SW480 (cell line): Measurements from ENCODE around the gene DCTN4.
"Not testable (repeated sequence)": the region's sequence is repeated elsewhere in the genome, so short reads cannot be mapped to it uniquely, and the experiment has no call there.

ENCODE experiments used
- DNase-seq: peaks from one replicate; pipeline ENCODE4 v3.0.0-alpha.2; 2016; ENCODE audit warnings: low spot score

The DCTN4 gene

DNA sequence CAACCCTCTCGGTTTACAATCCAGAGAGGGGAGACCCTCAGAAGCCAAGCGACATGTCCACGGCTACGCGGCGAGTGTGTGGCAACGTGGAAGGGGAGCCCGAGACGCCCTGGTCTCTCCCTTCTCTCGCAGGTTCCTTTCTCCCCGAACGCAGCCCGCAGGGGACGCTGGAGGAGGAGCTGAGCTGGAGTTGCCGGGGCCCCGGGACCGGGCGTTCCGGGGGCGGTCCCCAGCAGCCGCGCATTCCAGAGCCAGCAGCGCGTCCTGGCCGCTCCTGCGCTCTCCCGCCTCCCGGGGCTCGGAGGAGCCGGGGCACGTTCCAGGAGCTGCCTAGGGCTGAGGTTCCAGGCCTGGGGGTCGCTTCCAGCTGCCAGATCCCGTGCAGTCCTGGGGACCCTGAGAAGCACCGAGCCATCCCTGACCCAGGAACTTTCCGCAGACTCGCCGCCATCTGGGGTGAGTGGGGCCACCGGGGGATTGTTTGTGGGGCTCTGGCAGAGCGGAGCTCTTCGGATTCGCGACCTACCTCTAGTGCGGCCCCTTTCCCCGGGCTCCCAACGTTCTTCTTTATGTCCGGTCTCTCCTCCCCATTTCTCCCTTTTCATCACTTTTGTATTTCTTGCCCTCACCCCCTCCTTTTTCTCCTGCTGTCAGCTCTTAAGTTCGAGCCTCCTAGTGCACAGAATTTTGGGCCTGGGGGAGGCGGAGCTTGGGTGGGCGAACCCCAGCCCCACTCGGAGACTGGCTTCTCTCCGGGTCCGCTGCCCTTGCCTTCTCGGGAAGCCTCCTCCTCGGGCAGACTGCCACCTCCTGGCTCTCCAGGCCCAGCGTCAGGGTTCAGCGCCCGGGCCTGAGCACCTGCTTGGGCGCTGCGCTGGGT lies 19.9 kb upstream of the DCTN4 start, which contains the start of gene SMIM3:
TSS of gene SMIM3 (plus strand) at position 241 of the 880 bp plus-strand sequence. CDS start 16,684 bp downstream, outside the sequence.
- peak; percentile 76 for DNase-seq

DNA sequence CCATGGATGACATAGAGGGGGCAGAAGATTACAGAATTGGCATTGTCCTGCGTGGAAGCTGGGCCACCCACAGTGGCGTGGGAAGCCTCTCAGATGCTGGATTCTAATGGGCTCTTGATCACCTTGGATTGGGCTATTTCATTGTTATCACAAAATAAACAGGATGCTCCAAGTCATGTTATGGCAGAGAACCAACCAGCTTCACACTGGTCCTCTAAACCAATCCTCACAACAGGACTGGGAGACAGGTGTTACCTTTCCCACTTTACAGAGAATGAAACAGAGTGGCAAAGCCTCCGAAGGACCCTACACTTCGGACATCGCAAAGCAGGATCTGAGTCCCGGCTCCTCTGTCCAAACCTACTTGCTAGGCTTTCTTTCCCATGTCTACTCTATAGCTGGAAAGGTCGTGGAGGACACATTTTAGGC lies 19.3 kb upstream of the DCTN4 start:
- DNase-seq, result peak; percentile 26

DNA sequence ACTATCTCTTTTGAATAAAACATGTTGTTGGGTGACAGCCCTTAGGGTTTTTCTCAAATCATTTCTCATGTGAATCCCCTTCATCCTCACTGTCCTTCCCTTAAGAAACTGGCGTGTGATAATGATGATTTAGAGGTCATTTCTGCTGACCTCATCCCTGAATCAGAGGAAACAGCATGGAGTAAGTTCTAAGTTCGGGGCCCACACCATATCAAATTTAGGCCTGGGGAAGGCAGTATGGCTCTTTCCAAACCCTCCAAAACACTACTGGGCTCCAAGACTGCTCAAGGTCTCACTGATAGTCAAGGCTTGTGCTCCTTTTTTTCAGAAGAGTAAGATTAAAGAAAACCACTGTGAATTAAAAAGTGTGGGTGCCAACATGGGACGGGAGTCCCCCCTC lies 18.9 kb upstream of the DCTN4 start:
- DNase-seq, result no peak

DNA sequence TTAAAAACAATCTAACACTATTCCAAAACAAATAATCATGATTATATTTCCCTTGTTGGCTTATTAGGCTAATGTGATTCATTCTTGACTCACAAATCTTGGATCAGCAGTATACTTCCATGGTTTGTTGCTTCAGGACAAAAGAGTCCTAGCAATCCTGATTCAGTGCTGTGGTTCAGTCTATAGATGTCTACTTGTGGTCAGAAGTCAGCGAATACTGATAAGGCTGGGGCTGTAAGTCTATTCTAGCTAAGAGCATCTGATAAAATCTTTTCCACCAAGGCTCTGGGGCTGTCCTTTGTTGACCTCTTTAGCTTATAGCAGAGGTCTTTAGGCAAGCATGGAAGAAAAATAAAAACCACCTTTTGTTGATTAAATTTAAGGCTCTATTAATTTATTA lies 15.3 kb upstream of the DCTN4 start:
- no peak for DNase-seq

DNA sequence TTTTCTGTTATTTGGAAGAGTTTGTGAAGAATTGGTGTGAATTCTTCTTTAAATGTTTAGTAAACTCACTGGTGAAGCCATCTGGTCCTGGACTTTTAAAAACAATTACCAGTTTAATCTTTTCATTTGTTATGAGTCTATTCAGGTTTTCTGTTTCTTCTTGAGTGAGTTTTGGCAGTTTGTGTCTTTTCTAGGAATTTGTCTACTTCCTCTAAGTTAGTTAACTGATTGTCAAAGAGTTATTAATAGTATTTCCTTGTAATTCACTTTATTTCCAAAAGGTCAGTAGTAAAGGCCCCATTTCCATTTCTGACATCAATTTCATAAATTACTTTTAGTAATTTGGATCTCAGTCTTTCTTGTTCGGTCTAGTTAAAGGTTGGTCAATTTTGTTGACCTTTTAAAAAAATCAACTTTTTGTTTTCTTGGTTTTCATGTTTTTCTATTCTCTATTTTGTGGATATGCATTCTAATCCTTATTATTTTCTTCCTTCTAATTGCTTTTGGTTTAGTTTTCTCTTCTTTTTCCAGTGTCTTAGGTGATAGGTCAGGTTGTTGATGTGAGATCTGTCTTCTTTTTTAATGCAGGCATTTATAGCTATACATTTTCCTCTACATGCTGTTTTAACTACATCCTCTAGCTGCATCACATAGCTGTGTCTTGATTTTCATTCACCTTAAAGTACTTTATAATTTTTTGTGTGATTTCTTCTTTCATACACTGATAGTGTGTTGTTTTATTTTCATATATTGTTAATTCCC lies 12.4 kb upstream of the DCTN4 start:
- no peak for DNase-seq

DNA sequence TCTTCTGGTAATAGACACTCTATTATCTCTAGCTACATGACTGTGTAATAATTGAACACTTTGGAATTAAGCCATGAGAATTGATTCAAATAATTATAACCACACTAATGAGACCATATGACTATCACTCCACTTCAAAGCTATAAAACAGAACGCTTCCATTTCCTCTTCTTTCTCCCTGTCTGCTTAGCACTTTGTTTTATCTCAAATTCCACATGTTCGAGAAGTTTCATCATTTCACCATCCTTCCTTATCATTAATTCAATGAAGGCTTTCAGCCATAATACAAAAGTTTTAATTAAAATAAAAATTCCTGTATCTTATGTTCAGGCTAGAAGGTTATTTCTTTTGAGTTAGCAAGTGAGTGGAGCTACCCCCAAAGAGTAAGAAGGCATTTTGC lies 7.4 kb upstream of the DCTN4 start:
- no peak for DNase-seq

DNA sequence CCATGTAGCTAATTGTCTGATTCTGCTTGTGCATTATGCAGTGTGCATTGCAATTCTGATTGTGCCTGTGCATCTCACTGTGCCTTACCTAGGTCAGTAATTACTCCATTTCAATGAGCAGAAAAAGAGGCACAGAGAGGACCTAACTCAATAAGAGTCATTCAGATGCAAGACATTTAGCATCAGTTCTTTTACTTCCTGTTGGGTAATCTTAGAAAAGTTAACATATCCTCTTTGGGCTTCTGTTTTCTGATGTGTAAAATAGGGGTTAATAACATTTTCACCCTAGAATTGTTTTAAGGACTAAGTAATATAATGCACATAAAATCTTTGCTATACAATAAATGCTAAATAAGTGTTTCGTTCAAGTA lies 7.0 kb upstream of the DCTN4 start:
- DNase-seq, result no peak

DNA sequence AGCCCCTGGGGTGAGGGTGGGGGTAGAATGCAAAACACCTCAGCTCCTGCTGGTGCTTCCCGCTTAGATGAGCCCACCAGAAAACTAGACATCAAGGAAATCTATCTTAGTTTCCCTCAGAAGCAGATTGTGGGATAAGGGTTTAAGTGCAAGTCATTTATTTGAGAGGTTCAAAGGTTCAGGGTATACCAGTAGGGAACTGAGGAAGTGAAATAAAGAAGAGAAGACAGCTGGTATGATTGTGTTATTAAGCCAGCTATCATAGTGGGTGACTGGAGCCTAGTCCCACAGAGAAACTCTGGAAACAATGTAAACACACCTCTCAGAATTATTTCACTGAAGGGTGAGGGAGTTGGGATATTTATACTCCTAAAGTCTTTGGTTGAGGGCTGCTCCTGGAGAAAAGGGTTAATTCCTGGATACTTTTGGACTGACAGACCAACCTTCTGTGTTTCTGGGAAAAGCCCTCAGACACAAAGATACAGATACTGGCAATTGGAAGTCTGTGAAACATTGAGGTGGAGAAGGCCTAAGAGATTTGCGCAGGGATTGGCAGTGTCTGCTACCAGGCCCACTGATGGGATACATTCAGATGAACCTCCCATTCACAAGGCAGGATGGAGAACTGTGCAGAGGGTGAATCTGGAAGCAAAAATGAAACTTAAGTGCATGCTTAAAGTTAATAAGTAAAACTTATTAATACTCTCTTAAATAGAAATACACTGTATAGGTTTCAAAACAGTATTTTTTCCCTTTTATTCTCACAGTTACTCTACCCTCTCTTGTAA lies 6.4 kb upstream of the DCTN4 start:
- DNase-seq, result no peak

DNA sequence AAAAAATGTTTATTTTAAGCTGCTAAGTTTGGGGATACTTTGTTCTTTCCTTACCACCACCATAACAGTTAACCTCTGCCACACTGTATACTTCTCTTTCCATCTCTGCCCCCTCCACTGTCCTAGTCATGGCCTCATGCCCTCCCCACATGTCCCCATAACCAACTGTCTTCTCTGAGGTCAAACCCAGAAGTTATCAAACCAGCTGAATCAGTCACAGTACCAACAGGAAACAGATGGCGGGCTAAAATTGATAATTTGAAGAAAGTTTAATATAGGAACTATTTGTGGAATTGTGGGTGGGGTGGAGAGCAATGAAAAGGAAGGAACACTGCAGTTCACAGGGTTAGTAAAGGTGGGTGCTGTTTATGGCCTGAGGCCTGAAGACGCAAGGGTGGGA lies 5.7 kb upstream of the DCTN4 start:
- DNase-seq, result no peak

DNA sequence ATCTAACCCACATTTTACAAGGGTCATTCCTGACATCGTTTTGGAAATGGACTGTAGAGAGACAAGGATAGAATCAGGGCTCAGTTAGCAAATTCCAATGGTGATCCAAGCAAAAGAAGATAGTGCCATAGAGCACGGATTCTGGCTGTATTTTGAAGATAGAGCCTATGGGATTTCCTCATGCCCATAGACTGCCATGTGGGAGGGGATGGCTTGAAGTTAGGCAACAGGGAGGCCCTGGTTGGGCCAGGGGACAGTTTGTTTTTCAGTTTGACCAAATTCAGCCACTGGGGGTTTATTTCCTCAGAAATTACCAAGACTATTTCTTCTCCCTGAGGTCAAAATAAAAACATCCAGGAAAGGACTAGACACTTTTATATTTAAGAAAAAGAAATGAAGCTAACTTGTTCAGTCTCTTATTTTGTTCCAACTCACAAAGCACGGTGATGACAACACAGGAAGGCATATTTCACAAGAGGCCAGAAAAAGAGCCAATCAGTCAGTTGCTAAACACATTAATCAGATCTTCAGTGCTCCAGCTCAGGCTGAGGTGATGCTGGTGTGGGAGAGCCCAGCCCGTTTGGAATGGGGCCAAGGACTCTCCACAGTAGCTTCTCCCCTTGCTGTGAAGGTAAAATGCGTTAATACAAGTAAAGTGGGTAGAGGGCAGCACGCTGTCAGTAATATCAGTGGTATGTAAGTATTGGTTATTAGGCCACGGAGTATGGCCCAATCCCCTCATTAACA lies 4.4 kb upstream of the DCTN4 start:
- DNase-seq, result peak; percentile 13

DNA sequence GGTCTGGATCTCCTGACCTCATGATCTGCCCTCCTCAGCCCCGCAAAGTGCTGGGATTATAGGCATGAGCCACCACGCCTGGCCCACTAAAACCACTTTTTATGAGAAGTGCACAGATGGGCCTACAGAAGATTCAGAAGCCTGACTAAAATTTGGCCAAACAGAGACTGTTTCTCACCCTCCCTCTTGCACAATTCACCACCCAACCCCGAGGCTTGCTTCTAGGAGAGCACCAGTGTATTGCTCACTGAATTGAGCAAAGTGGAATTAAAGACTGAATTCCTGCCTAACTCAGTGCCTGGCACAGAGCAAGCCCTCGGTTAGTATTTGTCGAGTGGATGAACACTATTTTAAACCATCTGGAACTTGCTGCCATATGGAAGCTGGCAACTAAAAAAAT lies 3.4 kb upstream of the DCTN4 start:
- DNase-seq, result no peak

DNA sequence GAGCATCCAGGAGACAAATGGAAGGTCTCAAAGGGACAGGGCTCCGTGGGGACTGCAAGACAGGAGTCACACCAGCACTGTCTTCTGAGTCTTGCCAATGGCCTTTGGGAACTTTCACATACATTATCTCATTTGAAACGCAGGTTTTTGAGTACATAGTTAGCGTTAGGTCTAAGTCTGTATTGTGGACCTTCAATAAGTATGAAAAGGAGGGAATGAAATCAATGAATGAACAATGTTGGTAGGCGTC lies 442 bp upstream of the DCTN4 start:
- DNase-seq, result no peak

DNA sequence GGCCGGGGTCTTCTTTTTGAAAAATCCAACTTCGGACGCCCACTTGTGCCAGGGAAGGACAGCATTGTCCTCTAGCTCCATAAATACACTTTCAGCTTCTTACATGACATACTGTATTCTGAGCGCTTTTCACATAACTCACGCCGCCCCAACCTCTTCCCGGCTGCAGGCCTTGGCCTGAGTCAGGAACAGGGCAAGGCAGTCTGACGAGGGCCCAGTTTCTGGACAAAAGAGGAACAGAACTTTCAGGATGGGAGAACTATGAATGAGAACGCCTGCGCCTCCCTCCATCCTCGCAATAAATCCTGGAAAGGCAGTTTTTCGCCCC lies 650 bp downstream of the DCTN4 start:
- DNase-seq, result no peak

DNA sequence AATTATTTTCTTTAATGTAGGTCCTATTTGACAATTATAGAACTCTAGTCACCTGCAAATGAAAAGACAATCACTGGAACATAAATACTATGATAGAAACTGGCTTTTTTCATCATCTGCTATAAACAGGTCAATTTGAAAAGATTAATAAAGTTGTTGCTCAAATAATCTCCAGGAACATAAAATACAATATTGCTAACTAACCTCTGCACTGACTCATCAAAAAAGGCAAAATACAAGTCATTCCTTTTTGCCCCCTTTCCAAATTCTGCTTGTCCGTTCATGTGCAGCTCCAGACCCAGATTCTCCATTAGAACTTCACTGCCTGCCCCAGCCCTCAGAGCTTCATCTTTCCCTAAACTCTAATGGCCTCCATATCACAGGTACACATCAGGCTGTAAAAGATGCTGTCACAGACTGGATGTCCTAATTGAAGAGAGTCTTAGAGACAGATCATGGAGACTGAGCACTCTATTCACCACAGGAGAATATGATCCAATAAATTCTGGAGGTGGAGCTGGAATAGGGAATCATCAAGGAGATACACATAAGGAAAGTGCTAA lies 1.6 kb downstream of the DCTN4 start:
- no peak for DNase-seq

DNA sequence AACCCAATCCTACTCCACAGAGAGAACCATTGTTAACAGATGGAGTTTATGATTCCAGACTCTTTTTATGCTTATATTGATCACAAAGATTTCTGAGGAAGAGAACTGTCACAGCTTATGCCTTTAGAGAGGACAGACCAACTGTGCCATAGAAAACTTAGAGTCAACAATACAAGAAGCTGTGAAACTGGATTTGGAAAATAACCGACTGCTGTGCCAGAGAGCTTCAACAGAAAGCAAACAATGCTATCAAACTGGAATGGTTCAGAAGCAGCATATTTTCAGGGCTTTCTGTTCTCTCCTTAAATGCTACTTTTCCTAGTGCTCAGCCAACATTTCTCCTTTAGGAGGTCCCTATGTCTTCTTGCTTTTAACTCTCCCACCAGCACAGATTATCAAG lies 5.0 kb downstream of the DCTN4 start:
- no peak for DNase-seq

DNA sequence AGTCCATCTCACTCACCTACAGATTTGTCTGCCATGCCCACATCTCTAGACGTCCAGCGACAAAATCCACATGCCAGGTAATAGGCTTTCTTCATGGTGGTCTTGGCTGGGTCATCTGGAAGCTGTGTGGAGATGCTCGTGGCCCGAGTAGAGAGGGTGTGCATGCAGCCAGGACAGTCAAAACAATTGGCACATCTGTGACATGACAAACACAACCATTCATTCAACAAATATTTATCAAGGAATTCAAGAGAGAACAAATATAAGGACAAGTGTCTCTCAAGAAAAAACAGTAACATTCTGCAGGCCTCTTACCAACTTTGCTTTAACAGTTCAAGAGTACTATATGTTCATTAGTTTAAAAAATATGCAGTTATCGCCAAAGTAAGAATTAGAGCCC lies 5.4 kb downstream of the DCTN4 start:
- DNase-seq, result no peak

DNA sequence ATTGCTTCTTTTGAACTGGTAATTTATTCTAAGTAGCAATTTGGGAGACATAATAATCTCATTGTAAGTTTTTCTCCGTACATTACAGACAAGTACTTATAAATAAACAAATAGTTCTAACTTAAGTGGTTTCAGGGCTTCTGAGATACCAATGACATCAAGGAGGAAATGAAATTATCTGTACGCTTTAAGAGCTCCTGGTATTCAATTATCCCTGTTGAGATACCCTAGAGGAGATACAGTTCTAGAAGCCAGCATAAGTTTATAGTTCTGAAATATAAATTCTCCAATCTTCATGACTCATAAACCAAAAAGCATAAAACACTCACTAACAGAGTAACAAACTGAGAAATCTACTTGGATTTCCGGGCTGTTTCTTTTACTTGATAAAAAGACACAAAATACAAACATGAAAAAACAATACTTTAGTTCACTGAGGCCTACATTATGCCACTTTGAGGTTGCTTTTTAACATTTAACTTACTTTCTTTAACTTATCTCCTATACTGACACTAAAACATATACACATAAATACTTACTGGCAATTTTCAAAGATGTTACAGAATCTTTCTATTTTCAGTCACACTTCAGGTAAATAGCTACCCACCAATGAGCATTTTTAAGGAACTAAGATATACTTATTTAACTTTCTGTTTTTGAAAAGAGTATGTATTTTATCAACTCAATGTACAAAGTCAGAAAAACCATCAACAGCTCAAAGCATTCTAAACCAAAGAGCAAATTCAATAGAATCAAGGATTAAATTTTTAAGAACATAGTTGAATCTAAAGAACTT lies 7.5 kb downstream of the DCTN4 start:
- no peak for DNase-seq

DNA sequence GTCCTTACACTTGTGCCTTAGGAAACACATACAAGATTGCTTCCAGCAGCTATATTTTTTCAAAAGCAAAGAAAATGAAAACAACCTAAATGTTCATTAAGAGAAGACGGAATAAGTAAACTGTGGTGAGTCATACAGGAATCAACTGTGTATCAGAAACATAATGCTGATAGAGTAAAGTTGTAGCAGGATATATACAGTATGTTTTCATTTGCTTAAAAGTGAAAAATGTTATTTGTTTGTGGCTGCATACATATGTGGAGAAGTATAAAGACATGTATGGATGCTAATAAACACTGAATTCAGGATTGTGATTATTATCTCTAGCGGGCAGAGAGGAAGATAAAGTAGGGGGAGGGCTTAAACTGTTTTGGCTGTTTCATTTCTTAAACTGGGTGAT lies 8.3 kb downstream of the DCTN4 start:
- no peak for DNase-seq

DNA sequence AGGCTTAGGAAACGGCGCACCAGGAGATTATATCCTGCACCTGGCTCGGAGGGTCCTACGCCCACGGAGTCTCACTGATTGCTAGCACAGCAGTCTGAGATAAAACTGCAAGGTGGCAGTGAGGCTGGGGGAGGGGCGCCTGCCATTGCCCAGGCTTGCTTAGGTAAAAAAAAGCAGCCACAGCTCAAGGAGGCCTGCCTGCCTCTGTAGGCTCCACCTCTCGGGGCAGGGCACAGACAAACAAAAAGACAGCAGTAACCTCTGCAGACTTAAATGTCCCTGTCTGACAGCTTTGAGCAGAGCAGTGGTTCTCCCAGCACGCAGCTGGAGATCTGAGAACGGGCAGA lies 15.7 kb downstream of the DCTN4 start:
- not testable (repeated sequence) for DNase-seq

DNA sequence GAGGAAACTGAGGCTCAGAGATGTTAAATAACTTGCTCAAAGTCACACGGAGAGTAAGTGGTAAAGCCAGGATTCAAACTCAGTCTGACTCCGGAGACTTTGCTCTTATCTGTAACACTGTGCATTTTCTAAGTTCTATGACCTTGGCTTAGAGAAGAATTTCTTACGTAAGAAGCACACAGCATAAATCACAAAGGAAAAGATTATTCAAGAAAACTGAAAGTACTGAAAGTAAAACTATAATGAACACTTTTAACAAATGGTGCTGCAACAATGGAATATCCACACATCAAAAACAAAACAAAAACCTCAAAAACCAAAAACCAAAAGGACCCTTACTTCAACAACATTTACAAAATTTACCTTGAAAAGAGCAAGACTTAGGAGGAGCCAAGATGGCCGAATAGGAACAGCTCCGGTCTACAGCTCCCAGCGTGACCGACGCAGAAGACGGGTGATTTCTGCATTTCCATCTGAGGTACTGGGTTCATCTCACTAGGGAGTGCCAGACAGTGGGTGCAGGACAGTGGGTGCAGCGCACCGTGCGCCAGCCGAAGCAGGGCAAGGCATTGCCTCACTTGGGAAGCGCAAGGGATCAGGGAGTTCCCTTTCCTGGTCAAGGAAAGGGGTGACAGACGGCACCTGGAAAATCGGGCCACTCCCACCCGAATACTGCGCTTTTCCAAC lies 16.2 kb downstream of the DCTN4 start:
- DNase-seq, result not testable (repeated sequence)

DNA sequence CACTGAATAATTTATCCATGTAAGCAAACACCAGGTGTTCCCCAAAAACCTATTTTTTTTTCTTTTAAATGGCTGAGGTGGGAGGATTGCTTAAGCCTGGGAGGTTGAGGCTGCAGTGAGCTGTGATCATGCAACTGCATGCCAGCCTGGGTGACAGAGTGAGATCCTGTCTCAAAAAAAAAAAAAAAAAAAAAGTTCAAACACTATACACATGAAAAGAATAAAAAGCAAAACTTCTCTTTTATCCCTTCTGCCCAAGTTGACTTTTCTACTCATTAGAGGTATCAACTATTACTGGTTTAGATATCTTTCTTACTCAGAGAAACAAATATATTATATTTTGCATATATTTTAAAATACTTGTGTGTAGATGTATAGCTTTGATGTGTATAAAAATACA lies 17.8 kb downstream of the DCTN4 start:
- DNase-seq, result no peak
